Stimulated activated CD4-positive, alpha-beta T cell treated with anti-CD3 and anti-CD28 coated beads, TNF-alpha, amount 100 ng/mL, for 4 hours (primary cell): ENCODE measurements around the gene COL26A1.

Source experiments
- DNase-seq, 3 experiments: peaks; one replicate each; pipeline ENCODE4 v3.0.0-alpha.2; 2020; ENCODE audit warnings: low read depth in 3 of 3

COL26A1 gene

DNA sequence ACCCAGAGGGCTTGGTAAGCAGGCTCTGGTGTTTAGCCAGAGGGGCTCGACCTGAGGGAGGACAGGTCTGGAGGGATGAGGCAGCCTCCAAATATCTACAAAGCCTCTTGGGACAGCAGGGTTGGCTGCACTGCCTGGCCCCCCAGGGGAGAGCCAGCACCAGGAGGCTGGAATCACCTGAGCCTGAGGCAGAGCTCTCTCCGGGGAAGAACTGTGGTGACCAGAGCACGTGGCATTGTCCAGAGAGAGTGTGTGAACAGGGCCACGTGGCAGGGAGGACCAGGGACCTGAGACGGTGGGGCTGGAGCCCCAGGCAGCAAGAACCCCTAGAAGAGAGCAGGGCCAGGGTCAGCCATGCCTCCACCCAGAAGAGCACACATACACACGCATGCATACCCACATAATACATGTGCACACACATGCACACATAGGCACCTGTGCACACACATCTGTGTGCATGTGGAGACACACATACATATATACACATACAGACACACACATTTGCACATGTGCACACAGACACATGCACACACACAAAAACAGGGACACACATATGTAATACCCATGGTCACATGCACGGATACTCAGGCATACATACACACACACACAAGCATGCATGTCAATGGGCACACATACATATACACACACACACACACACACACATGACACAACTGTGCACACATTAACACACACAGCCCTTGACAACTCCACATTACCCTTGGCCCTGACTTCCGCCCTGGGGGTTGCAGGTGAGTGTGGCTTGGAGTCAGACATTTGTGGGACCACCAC, 171.5 kb downstream of the COL26A1 start:
- no peak for DNase-seq

DNA sequence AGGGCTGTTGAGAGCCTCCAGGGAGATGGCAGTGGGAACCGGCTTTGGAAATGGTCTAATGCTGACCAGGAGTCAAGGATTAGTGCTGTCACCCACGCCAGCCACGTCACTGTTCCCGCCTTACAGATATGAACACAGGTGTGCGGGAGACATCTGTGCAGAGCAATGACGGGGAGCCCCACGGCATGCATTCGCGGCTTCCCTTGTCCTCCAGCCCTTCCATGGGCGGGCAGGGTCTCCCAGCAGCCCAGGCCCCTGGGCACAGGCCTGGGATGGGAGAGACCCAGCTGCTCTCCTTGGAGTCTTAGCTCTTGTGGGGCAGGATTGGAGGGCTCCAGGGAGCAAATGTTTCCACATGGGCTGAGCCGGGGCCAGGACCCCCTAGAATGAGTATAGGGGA, 172.2 kb downstream of the COL26A1 start:
- DNase-seq, result no peak

DNA sequence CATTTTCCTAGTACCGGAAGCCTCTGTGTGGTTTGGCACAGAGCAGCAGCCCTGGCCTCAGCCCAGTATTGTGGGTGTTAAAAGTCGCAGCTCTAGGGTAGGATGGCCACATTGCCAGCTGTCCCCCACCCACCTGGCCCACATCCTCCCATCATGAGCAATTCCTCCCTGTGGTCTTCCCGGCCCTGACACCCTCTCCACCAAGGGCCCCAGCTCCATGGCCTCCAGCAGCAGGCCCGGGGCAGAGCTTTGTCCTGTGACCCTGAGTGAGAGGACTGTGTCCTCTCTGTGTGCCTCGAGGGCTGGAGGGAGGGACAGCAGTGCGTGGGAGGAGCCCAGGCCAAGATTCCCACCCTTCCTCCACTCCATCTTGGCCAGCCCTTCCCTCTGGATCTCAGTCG, 172.7 kb downstream of the COL26A1 start:
- no peak for DNase-seq

DNA sequence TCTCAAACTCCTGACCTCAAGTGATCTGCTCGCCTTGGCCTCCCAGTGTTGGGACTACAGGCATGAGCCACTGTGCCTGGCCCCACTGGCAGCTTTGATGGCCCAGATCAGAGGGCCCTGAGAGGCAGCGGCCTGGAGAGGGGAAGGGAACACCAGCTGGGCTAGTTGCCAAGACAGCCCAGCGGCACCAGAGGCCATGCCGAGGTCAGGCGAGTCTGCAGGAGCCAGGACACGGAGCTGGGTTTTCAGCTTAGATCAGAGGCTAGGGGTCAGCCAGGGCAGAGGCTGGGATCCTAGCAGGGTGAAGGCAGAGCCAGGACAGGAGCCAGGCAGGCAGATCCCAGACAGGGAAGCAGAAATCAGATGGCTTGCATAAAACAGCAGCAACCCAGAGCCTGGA, 173.6 kb downstream of the COL26A1 start:
- no peak for DNase-seq

DNA sequence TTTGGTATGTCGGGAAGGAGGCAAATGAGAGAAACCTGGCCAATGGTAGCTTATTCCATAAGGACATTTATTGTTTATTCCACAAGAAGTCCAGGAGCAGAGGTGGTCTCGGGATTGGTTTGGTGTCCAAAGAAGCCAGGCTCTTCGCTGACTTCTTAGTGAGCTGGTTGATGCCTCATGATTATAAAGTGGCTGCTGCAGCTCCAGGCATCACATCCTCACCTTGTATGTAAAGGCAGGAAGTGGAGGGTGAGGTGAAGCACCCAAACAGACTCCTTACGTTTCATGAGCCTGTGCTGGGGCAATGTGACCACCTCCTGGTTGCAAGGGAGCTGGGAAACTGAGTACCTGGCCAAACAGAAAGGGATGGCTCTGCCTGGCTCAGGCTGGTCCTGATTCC, 174.0 kb downstream of the COL26A1 start:
- no peak for DNase-seq

DNA sequence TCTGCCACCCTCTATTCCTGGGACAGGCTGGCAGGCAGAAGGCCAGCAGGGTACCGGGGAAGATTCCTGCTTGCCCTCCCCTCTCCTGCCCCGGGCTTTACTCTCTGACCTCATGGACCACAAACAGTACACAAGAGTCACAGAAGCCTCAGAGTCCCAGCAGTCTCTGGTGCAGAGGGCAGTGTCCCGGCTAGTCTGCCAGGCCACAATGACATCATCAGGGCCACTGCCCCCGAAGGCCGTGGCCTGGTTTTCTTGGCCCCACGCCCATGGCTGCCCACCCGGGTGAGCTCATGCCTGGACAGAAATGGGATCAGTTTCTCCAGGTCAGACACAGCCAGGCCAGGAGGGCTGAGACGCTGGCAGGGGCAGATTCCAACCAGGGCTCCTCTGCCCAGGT, 174.5 kb downstream of the COL26A1 start:
- DNase-seq, result no peak

DNA sequence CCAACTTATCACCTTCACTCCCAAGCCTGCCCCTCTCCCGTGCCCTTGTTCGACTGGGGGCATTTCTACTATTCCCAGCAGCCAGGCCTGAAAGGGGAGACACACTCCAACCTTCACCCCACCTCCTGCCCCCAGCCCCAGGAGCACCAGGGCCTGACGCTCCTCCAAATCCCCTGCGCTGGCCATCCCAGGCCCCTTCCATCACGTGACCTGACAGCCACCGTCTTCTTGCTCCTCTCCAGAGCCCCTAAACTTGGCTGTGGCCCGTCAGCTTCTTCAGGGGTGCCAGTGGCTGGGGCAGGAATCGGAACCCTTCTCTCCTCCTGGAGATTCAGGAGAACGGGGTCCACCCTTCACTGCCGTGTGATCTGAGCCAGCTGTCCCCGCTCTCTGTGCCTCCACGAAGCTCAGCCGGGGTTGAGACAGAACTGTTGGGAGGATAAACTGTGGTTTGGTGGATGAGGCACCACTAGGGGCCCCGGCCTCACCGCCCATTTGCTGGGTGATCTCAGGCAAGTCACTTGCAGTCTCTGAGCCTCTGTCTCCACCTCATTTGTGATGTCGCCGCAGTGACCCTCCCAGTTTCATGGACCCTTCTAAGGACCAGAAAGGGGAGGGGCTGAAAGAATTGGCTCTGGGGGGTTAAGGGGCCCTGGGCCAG, 175.4 kb downstream of the COL26A1 start:
- DNase-seq, result no peak

DNA sequence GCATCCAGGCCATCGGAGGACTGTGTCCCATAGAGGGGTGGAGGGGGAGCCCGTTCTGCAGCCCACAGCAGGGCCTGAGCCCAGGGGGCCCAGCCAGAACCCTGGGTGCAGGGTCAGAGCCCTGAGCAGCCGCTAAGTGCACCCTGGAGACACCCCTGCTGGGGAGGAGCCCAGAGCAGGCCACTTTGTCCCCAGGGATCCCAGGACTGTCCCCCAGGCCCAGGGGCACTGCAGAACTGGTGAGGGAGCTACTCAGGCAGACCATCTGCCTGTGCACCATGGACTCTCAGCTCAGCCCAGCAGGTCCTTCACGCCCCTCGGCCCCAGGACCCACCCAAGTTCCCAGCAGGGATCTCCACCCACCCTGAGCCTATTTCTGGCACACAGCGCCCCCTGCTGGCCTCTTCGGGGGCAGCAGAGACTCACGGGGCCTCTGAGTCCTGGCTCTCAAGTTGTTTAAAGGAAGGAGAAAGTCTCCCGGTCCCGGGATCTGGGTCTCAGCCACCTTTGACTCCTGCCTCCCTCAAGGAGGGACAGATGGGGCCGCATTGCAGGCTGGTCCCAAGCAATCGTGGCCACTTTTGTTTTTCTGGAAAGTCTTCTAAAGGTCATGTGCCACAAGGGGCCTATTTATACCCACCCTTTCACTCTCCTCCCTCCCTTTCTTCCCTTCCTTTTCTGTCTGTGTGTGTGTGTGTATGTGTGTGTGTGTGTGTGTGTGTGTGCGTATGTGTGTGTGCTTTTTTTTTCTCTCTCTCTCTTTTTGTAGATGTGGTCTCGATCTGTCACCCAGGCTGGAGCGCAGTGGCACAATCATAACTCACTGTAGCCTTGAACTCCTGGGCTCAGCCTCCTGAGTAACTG, 176.2 kb downstream of the COL26A1 start:
- DNase-seq, result peak; percentile 13 to 41 (median 13)

DNA sequence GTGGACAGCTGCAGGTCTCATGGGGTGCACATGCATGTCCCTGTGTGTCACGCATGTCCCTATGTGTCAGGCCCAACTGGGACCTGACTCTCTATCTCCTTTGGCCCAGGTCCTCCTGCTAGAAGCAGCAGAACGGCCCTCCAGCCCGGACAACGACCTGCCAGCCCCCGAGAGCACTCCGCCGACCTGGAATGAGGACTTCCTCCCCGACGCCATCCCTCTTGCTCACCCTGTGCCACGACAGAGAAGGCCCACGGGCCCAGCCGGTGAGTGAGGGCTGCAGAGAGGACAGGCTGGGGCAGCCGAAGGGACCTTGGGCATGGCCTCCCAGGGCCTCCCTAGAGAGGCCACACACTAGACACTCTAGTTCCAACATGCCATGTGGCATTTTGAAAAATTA, 177.1 kb downstream of the COL26A1 start:
- no peak for DNase-seq

DNA sequence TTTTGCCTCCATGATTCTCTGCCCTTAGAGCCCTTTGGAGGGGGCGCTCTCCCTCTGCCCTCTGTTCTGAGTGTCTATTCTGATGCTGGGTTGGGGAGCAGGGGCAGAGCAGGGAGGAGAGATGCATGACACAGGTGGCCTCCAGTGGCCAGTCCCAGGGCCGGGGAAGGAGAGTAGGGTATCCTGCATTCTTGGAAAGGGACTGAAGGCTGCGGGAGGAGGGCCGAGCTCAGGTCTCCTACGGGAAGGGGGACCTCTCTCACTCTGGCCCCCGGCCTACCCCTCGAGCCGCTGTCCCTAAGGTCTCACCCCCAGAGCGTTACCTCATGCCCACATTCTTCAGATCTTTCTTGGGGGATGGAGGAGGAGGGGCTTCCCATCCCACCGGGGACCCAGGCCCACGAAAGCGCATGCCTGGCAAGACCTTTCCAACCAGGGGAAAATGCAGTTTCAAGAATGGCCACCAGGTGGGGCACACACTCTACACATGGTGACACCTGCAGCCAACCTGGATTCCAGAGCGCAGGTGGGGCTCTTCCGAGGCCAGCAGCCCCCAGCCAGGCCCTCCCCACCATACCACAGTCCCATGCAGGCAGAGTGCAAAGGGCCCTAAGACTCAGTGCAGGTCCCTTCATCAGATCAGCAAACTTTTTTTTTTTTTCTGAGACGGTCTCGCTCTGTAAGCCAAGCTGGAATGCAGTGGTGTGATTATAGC, 180.0 kb downstream of the COL26A1 start:
- DNase-seq, result peak; percentile 55 to 62 (median 57)

DNA sequence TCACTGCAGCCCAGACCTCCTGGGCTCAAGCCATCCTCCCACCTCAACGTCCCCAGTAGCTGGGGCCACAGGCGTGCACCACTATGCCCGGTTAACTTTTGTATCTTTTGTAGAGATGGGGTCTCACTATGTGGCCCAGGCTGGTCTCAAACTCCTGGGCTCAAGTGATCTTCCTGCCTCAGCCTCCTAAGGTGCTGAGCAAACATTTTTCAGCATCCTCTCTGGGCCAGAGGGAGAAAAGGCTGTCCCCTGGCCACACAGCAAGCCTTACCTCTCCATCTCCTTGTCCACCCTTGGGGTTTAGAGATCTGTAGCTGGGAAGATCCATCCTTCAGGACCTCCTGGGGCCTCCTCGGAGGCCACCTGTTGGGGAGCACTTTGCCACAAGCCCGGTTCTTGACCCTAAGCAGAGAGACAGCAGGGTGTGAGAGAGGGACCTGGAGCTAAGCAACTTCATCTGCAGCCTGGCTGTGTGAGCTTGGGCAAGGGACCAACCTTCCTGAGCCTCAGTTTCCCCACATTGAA, 180.6 kb downstream of the COL26A1 start:
- DNase-seq, result no peak

DNA sequence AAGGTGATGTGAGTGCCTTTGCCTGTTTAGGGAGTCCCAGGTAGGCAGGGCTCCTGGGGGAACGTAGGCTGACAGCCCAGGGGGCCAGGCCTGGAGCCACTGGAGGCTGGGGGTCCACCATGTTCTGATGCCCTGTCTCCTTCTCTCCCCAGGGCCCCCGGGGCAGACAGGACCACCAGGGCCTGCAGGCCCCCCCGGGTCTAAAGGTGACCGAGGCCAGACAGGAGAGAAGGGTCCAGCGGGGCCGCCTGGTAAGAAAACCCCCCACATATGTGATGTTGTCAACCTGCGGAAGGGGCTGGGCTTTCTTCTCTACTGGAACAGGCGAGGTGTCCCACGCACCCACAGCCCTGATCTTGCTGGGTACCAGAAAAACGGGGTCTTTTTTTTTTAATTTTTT, 181.2 kb downstream of the COL26A1 start:
- no peak for DNase-seq

DNA sequence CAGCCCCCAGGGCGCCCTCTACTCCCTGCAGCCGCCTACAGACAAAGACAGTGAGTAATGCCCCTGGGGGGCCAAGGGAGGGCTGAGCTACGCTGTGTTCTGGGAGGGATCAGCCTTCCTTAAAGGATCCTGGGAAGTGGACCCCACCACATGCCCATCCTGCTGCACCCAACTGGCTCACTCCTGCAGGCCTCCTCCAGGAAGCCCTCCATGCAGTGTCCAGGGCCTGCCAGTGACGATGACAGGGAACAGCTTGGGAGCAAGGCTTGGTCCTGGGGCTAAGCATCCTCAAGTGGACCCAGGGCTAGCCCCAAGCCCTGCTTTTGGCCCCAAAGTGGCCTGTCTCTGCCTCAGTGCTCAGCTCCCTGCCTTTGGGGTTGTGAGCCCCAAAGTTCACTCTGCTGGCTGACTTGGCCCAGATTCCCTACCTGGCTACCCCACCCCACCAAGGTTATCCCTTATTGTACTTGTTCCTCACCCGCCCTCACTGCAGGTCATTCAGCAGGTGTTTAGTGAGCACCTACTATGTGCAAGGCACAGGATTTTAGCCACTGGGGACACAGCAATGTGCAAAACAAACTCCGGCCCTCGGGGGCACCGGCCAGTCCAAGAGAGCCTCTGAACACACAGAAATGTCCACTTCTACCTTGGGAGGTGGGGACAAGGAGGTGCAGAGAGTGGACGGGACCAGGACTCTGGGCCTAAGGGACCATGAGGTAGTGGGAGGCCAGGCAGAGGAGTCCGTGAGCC, 182.9 kb downstream of the COL26A1 start:
- DNase-seq, result no peak

DNA sequence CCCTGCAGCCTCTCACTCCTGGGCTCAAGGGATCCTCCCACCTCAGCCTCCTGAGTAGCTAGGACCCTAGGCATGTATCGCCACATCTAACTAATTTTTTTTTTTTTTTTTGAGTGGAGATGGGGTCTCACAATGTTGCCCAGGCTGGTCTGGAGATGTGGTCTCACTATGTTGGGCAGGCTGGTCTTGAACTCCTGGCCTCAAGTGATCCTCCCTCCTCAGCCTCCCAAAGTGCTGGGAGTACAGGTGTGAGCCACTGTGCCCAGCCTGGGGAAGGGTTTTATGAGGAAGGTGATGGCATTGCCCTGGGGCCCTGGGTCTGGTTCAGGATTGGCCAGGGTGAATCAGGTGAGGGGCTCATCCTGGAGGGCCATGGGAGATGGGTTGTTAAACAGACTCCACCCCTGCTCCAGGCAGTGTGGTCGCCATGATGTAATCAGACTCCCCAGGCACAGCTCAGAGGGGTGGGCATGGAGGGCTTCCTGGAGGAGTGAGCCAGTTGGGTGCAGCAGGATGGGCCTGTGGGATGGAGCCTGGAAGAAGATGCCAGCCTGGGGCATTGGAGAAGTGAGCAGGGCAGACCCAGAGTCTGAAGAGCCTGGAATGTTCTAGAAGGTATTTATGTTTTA, 183.7 kb downstream of the COL26A1 start:
- no peak for DNase-seq

DNA sequence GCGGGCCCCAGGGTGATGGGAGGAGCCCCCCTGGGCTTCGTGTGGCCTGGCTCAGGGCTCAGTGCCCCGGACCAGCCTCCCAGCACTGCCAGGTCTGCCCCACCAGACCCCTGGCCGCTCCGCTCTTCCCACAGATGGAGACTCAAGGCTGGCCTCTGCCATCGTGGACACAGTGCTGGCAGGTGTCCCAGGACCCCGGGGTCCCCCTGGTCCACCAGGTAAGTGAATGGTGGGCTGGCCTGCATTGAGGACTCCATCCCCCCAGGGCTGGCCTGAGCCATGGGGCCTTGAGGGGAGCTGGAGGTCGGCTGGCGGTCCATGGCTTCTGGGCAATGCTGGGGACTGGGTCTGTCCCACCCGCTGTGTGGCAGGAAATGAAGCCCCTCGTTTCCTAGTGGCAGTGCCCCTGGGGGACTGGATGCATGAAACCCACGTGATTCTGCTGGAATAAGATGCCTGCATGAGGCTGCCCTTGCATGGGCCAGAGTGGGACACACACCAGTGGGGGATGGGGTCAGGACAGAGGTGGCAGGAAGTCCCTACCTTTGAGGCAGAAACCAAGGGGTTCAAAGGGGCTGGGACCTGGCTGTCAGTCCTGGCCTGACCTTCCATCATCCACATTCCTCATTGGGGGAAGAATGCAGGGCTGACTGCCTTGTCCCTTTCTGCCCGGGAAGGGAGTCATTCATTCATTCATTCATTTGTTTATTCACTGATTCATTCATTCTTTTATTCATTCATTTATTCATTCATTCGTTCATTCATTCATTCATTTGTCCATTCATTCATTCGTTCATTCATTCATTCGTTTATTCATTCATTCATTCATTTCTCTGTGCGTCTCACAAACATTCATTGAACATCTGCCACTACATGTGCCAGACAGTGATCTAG, 184.6 kb downstream of the COL26A1 start:
- DNase-seq, result no peak

DNA sequence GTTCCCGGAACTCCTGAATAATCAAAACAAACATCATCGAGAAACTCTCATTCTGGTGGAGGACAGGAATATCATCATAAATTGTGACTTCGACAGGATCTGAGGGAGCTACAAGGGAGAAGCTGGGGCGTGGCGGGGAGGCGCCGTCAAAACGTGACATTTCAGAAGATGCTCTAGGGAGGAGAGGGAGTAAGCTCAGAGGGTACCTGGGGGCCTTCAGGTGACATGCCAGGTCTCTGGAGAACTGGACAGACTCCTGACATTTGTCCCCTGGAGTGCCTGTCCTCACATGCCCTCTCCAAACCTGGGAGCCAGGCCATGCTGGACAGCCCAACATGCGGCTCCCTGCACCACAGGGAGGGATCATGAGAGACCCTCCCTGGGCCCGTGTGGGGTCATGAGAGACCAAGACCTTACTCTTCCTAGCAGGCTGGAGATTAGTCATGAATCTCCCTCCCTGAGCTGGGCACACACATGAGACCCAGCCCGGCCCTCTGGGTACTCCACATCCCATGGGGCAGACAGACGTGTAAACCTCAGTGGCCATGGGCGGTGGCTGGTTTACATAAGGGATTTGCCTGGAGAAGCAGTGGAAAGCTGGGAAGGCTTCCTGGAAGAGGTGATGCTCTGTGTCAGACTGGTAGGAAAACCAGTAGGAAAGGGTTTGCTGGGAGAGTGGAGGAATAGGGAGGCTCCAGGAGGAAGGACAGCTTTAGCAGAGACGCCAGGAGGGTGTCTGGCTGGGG, 185.4 kb downstream of the COL26A1 start:
- no peak for DNase-seq

DNA sequence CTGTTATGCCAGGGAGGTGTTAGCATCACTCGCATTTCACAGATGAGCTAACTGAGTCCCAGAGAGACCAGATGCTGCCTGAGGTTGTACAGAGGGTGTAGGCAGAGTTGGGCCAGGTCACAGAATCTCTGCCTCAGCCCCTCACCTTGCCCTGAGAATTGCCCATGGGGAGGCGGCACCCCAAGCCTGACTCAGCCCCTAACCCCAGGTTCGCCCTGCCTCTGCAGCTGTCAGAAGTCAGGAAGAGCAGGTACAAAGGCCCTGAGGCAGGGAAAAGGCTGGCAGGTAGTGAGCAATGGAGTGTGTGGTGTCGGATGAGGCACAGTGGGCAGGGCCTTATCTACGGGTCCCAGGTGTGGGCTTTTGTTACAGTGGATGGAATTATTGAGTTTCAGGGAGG, 187.1 kb downstream of the COL26A1 start:
- no peak for DNase-seq

DNA sequence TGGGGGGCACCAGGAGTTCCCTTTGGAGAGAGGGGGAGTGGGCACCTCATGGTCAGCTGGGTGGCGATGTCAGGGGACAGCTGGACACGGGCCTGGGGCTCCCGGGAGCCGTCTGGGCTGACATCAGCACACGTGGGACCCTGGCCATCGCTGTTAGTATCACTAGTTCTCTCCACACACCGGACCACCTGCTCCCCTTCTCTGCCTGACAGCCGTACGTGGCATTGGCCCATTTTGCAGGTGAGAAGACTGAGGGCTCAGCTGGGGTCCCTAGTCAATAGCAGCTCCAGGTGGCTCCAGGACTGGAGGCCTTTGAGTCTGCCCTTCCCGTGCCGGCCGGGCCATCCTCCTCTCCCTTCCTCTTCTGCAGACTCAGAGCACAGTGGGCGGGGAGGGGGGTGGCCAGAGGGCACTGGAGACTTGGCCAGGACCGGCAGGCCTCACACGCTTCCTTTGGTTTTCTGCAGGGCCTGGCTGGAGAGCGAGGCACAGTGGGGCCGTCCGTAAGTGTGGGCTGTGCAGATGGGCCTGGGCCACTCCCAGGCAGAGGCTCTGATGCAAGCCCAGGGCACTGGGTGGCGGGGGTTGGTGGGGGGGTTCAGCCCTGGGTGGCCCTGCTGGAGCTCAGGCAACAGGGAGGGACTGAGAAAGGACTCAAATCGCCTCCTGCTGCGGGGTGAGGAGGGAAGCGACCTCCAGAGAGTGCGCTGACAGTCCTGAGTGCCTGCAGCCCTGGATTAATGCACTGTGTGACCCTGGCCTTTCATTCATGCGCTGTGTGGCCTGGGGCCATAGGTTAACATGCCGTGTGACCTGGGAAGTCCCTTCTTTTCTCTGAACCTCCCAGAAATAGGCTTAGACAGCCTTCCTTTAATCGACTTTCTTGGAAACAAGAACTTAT, 188.2 kb downstream of the COL26A1 start:
- no peak for DNase-seq
